ENCODE data around the gene MAP7. TPM values are rescaled to one million over a fixed set of nuclear protein-coding genes. Genes with fewer than 3 reads are reported as not detected.

The MAP7 gene
- total and polyA plus RNA-seq, 2 experiments from 2014 or later: 0.76 to 0.79 TPM

DNA sequence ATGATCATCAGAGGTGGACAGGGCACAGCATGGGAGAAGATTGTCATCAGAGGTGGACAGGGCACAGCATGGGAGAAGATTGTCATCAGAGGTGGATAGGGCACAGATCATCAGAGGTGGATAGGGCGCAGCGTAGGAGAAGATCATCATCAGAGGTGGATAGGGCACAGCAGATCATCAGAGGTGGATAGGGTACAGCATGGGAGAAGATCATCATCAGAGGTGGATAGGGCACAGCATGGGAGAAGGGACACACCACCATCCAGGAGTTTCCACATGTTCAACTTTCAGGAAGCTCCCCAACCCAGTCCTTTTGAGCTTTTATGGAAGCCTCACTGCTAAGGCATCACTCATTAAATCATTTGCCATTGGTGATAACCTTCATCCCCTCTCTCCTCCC, 104.1 kb downstream of the MAP7 start:
- Histone ChIP-seq H3F3A (ENCODE audit: insufficient read depth) (0 out of 2 replicates have a peak, but pooled peaks cover 13% of the 10 kb centered on the region), H2AFZ (0 out of 2 replicates have a peak overlapping the region, but pooled peaks have one; percentile 37), H3K27ac (peak overlapping the region; percentile 52), H3K79me2 (ENCODE audit: insufficient read depth) (no peaks in the 10 kb centered on the region), H3K4me2 (ENCODE audit: unreplicated experiment) (no peak overlapping the region), H3K4me1 (ENCODE audit: insufficient read depth) (peaks cover 11% of the 10 kb centered on the region), H3K4me3 (no peak overlapping the region), H3K36me3 (ENCODE audit: low read depth) (no peaks in the 10 kb centered on the region), H4K20me1 (ENCODE audit: insufficient read depth) (no peaks in the 10 kb centered on the region), H3K9ac (no peak overlapping the region), H3K27me3 (replicated peaks; ENCODE audit: insufficient read depth) (no peaks in the 10 kb centered on the region), H3K9me2 (ENCODE audit: insufficient read depth) (no peaks in the 10 kb centered on the region), H3K9me3 (ENCODE audit: low read depth) (no peaks in the 10 kb centered on the region)
- no peak for DNase-seq
- in situ Hi-C loops (cut with MboI): no loop called here
- WGBS, 2 experiments (ENCODE audit: low coverage in 1 of 2, low lambda C conversion rate in 2 of 2, missing lambda C conversion rate in 2 of 2): 94 to 100% methylated on average over 2 of the region's 2 CpGs
- TF ChIP-seq EZH2phosphoT487 (IDR thresholded peaks at IDR 0.05; ENCODE audit: insufficient read depth, low read depth) (no peak), EZH2 (IDR thresholded peaks at IDR 0.05; ENCODE audit: insufficient read depth, poor library complexity, severe bottlenecking) (no peak)

DNA sequence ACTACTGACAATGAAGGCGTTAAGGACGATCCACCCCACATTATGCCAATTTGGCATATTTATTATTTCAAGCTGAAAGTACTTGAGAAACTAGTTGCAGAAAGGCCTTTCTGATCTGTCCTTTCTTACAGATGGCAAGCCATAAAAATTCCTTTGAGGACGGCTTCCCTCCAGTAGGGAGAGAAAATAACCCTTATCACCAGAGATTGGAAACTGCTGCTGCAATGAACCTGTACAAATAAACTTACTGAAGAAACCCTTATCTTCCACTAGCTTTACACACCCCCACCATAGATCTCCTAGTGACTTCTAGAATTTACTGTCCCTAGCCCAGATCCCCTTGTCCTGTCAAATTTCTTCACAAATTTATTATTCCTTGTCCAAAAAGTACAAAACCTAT, 105.2 kb downstream of the MAP7 start:
- no peak for DNase-seq
- H3K79me2 ChIP-seq (ENCODE audit: insufficient read depth): no peaks in the 10 kb centered on the region
- peaks cover 11% of the 10 kb centered on the region for H3K4me1 ChIP-seq (ENCODE audit: insufficient read depth)
- in situ Hi-C loops (cut with MboI): no loop called here
- no peak overlapping the region for H3K4me3 ChIP-seq
- H4K20me1 ChIP-seq (ENCODE audit: insufficient read depth): no peaks in the 10 kb centered on the region
- H3K9me3 ChIP-seq (ENCODE audit: low read depth): no peaks in the 10 kb centered on the region
- H3K4me2 ChIP-seq (ENCODE audit: unreplicated experiment): no peak overlapping the region
- TF ChIP-seq EZH2phosphoT487 (IDR thresholded peaks at IDR 0.05; ENCODE audit: insufficient read depth, low read depth): no peak
- TF ChIP-seq EZH2 (IDR thresholded peaks at IDR 0.05; ENCODE audit: insufficient read depth, poor library complexity, severe bottlenecking): no peak
- WGBS, 2 experiments (ENCODE audit: low coverage in 1 of 2, low lambda C conversion rate in 2 of 2, missing lambda C conversion rate in 2 of 2): 19 to 34% methylated on average over 3 of the region's 3 CpGs
- H3K9ac ChIP-seq: no peak overlapping the region
- H3K27ac ChIP-seq: no peak overlapping the region
- H3K27me3 ChIP-seq (replicated peaks; ENCODE audit: insufficient read depth): no peaks in the 10 kb centered on the region
- H3K36me3 ChIP-seq (ENCODE audit: low read depth): no peaks in the 10 kb centered on the region
- H3K9me2 ChIP-seq (ENCODE audit: insufficient read depth): no peaks in the 10 kb centered on the region
- 0 out of 2 replicates have a peak, but pooled peaks cover 13% of the 10 kb centered on the region for H3F3A ChIP-seq (ENCODE audit: insufficient read depth)
- H2AFZ ChIP-seq: 0 out of 2 replicates have a peak overlapping the region, but pooled peaks have one; percentile 8

DNA sequence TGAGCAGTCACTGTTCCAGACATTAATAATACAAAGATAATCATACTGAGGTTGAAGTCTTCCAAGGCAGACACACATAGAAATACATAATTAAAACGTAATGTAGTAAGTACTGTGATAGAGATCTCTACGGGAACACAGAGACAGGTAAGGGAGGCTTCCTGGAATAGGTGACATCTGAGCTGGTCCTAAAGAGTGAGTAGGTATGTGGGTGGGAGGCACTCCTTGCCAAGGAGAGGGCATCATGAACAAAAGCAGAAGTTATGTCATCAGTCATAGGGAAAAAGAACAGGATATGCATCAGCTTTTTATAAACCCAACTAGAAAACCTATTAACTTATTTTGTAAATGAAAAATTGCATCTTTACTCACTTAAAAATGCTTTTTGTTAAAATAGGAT, 110.0 kb downstream of the MAP7 start:
- Histone ChIP-seq H3K4me2 (ENCODE audit: unreplicated experiment) (no peak overlapping the region), H3K27me3 (replicated peaks; ENCODE audit: insufficient read depth) (no peaks in the 10 kb centered on the region), H3K4me1 (ENCODE audit: insufficient read depth) (no peaks in the 10 kb centered on the region), H3K9me2 (ENCODE audit: insufficient read depth) (no peaks in the 10 kb centered on the region), H2AFZ (no peak overlapping the region), H3K36me3 (ENCODE audit: low read depth) (no peaks in the 10 kb centered on the region), H3K4me3 (no peak overlapping the region), H3F3A (ENCODE audit: insufficient read depth) (no peaks in the 10 kb centered on the region), H3K9ac (no peak overlapping the region), H3K79me2 (ENCODE audit: insufficient read depth) (no peaks in the 10 kb centered on the region), H4K20me1 (ENCODE audit: insufficient read depth) (no peaks in the 10 kb centered on the region), H3K27ac (no peak overlapping the region), H3K9me3 (ENCODE audit: low read depth) (no peaks in the 10 kb centered on the region)
- in situ Hi-C loops (cut with MboI): no loop called here
- DNase-seq: no peak
- WGBS, 2 experiments (ENCODE audit: low coverage in 1 of 2, low lambda C conversion rate in 2 of 2, missing lambda C conversion rate in 2 of 2): 92 to 93% methylated on average over 2 of the region's 2 CpGs
- TF ChIP-seq EZH2phosphoT487 (IDR thresholded peaks at IDR 0.05; ENCODE audit: insufficient read depth, low read depth) (no peak), EZH2 (IDR thresholded peaks at IDR 0.05; ENCODE audit: insufficient read depth, poor library complexity, severe bottlenecking) (no peak)

DNA sequence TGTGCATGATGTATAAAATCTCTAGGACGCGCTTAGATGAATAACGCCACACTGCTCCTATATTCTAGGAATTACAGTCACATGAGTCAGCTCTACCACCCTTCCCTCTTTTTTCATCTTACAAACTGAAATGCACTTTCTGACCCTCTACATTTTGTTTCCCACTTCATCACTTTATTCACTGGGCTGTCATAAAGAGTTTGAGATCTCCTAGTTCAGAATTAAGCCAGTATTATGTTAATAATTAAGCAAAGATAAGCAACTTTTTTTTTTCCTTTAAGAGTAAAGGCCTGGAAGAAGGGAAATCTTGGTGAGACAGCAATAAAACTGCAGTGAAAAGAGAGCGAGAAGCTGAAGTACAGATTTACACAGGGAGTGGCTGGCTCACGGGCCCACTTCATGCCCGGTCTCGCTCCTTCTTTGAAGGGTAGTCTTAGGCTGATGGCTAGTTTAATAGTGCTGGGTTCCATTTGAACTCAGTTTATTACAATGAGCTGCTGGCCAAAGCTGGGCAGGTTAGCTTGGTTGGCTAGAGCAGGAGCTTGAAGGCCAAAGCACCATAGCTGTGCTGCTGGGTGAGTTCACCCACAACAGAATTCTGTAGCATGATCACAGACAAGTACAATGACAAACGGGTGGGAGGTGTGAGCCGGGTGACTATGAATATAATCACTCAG, 110.6 kb downstream of the MAP7 start:
- in situ Hi-C loops (cut with MboI): no loop called here
- TF ChIP-seq EZH2phosphoT487 (IDR thresholded peaks at IDR 0.05; ENCODE audit: insufficient read depth, low read depth) (no peak), EZH2 (IDR thresholded peaks at IDR 0.05; ENCODE audit: insufficient read depth, poor library complexity, severe bottlenecking) (no peak)

More for the DNA sequence above, 110.6 kb downstream of the MAP7 start:
- no peaks in the 10 kb centered on the region for H3K27me3 ChIP-seq (replicated peaks; ENCODE audit: insufficient read depth)
- no peak overlapping the region for H3K4me2 ChIP-seq (ENCODE audit: unreplicated experiment)
- no peak for DNase-seq
- no peak overlapping the region for H3K4me3 ChIP-seq
- no peaks in the 10 kb centered on the region for H3K79me2 ChIP-seq (ENCODE audit: insufficient read depth)
- H3K9me2 ChIP-seq (ENCODE audit: insufficient read depth): no peaks in the 10 kb centered on the region
- 87 to 92% methylated on average over 9 of the region's 9 CpGs for WGBS, 2 experiments (ENCODE audit: low coverage in 1 of 2, low lambda C conversion rate in 2 of 2, missing lambda C conversion rate in 2 of 2)
- no peaks in the 10 kb centered on the region for H4K20me1 ChIP-seq (ENCODE audit: insufficient read depth)
- H3K4me1 ChIP-seq (ENCODE audit: insufficient read depth): no peaks in the 10 kb centered on the region
- no peaks in the 10 kb centered on the region for H3K9me3 ChIP-seq (ENCODE audit: low read depth)
- no peaks in the 10 kb centered on the region for H3K36me3 ChIP-seq (ENCODE audit: low read depth)
- H3K9ac ChIP-seq: no peak overlapping the region
- H3K27ac ChIP-seq: no peak overlapping the region
- no peak overlapping the region for H2AFZ ChIP-seq
- H3F3A ChIP-seq (ENCODE audit: insufficient read depth): no peaks in the 10 kb centered on the region

Data from GM23248 (cell line).